LHCN-M2 (cell line): ENCODE data around the gene RPEL1. TPM values are rescaled to one million over a fixed set of nuclear protein-coding genes. Genes with fewer than 3 reads are reported as not detected.
"Not testable (repeated sequence)": the region's sequence is repeated elsewhere in the genome, so short reads cannot be mapped to it uniquely, and the experiment has no call there.

Source experiments
- DNase-seq: peaks from one replicate; pipeline ENCODE4 v3.0.0-alpha.2; 2012; ENCODE audit warnings: low read depth
- polyA plus RNA-seq: library from polyadenylated mRNA; unstranded; fragments of >200 nt; gene quantifications from one replicate; pipeline ENCODE4 v1.2.1, GENCODE V29; 2012; ENCODE audit warnings: missing spikeins
- total RNA-seq: library from RNA; depleted of rRNA; stranded (reverse); fragments of >200 nt; gene quantifications from 2 replicates; pipeline ENCODE4 v1.2.3, GENCODE V29; 2014; rRNA removed

Gene RPEL1
- not detected in 2 replicates for total RNA-seq
- 0.02 TPM for polyA plus RNA-seq

- DNase-seq = not testable (repeated sequence)
Measured at GRCh38 chr10:103245587-103245986, at the start of gene RPEL1. RPEL1 (plus strand) TSS chr10:103245887; CDS start chr10:103245997, 110 bp downstream.

- DNase-seq = no peak
Measured at GRCh38 chr10:103196516-103196915, 49.2 kb upstream of the RPEL1 start.

GRCh38 chr10:103197174-103197573, 48.5 kb upstream of the RPEL1 start:
- peak; percentile 86 for DNase-seq

GRCh38 chr10:103197903-103198302, 47.8 kb upstream of the RPEL1 start:
- DNase-seq = no peak

- DNase-seq = no peak
Measured at GRCh38 chr10:103198648-103199047, 47.0 kb upstream of the RPEL1 start.

GRCh38 chr10:103199488-103199887, 46.2 kb upstream of the RPEL1 start:
- no peak for DNase-seq

- DNase-seq = no peak
Measured at GRCh38 chr10:103202319-103202718, 43.4 kb upstream of the RPEL1 start.

- DNase-seq = no peak
Measured at GRCh38 chr10:103203466-103203865, 42.2 kb upstream of the RPEL1 start.

GRCh38 chr10:103204353-103205255, 41.1 kb upstream of the RPEL1 start:
- DNase-seq = no peak

GRCh38 chr10:103205401-103205800, 40.3 kb upstream of the RPEL1 start:
- DNase-seq = not testable (repeated sequence)

GRCh38 chr10:103206715-103207114, 39.0 kb upstream of the RPEL1 start:
- not testable (repeated sequence) for DNase-seq

GRCh38 chr10:103207141-103207540, 38.5 kb upstream of the RPEL1 start:
- DNase-seq = no peak

GRCh38 chr10:103207643-103208042, 38.0 kb upstream of the RPEL1 start:
- DNase-seq = not testable (repeated sequence)

GRCh38 chr10:103210262-103210661, 35.4 kb upstream of the RPEL1 start:
- not testable (repeated sequence) for DNase-seq

GRCh38 chr10:103215601-103216000, 30.1 kb upstream of the RPEL1 start:
- DNase-seq = no peak

- DNase-seq = not testable (repeated sequence)
Measured at GRCh38 chr10:103216362-103216761, 29.3 kb upstream of the RPEL1 start.

GRCh38 chr10:103224133-103224532, 21.6 kb upstream of the RPEL1 start:
- no peak for DNase-seq

GRCh38 chr10:103224721-103225120, 21.0 kb upstream of the RPEL1 start:
- DNase-seq = not testable (repeated sequence)

- no peak for DNase-seq
Measured at GRCh38 chr10:103225939-103226338, 19.7 kb upstream of the RPEL1 start.

GRCh38 chr10:103227416-103227815, 18.3 kb upstream of the RPEL1 start:
- no peak for DNase-seq

GRCh38 chr10:103231047-103231551, 14.6 kb upstream of the RPEL1 start:
- DNase-seq = peak; percentile 97

GRCh38 chr10:103232131-103232673, 13.5 kb upstream of the RPEL1 start:
- DNase-seq = no peak
